Stimulated activated CD8-positive, alpha-beta memory T cell treated with anti-CD3 and anti-CD28 coated beads, Interleukin-12 subunit alpha, Interleukin-12 subunit beta, amount 100 ng/mL, for 24 hours (primary cell): Measurements from ENCODE around the gene HACD3.
"Not testable (repeated sequence)": the region's sequence is repeated elsewhere in the genome, so short reads cannot be mapped to it uniquely, and the experiment has no call there.

Experiments
- DNase-seq: peaks from one replicate; pipeline ENCODE4 v3.0.0-alpha.2; 2020; ENCODE audit errors: extremely low read depth

Gene HACD3

GRCh38 chr15:65549288-65549687, 19.0 kb downstream of the HACD3 start:
- DNase-seq = not testable (repeated sequence)

- DNase-seq = no peak
Observed at GRCh38 chr15:65550681-65551098, 20.4 kb downstream of the HACD3 start.

- DNase-seq = no peak
Observed at GRCh38 chr15:65551183-65551582, 20.9 kb downstream of the HACD3 start.

- DNase-seq = not testable (repeated sequence)
Observed at GRCh38 chr15:65552851-65553250, 22.6 kb downstream of the HACD3 start.

GRCh38 chr15:65553691-65554090, 23.4 kb downstream of the HACD3 start:
- no peak for DNase-seq

GRCh38 chr15:65556622-65557021, 26.4 kb downstream of the HACD3 start:
- no peak for DNase-seq

- DNase-seq = no peak
Observed at GRCh38 chr15:65558336-65558735, 28.1 kb downstream of the HACD3 start.

GRCh38 chr15:65558997-65559760, 28.9 kb downstream of the HACD3 start:
- DNase-seq = no peak

- DNase-seq = no peak
Observed at GRCh38 chr15:65559941-65560340, 29.7 kb downstream of the HACD3 start.

- DNase-seq = no peak
Observed at GRCh38 chr15:65561934-65562333, 31.7 kb downstream of the HACD3 start.

GRCh38 chr15:65569728-65570127, 39.5 kb downstream of the HACD3 start:
- DNase-seq = no peak

- no peak for DNase-seq
Observed at GRCh38 chr15:65571971-65572370, 41.7 kb downstream of the HACD3 start.

- no peak for DNase-seq
Observed at GRCh38 chr15:65576664-65577063, 46.4 kb downstream of the HACD3 start.

- DNase-seq = no peak
Observed at GRCh38 chr15:65577129-65577996, 47.1 kb downstream of the HACD3 start.

- DNase-seq = no peak
Observed at GRCh38 chr15:65578904-65579728, 48.9 kb downstream of the HACD3 start.

- DNase-seq = no peak
Observed at GRCh38 chr15:65579762-65580161, 49.5 kb downstream of the HACD3 start.

GRCh38 chr15:65580287-65580686, 50.0 kb downstream of the HACD3 start:
- no peak for DNase-seq

GRCh38 chr15:65583701-65584100, 53.4 kb downstream of the HACD3 start:
- no peak for DNase-seq

- no peak for DNase-seq
Observed at GRCh38 chr15:65584241-65584640, 54.0 kb downstream of the HACD3 start.

GRCh38 chr15:65587094-65587493, 56.8 kb downstream of the HACD3 start:
- DNase-seq = no peak

- DNase-seq = no peak
Observed at GRCh38 chr15:65595960-65596359, 65.7 kb downstream of the HACD3 start.

- no peak for DNase-seq
Observed at GRCh38 chr15:65598468-65598867, 68.2 kb downstream of the HACD3 start.
